Stimulated activated naive CD4-positive, alpha-beta T cell treated with Interleukin-2 at 50 U/mL for 16 hours (primary cell): Measurements from ENCODE around the gene TNFRSF12A.
A peak's percentile ranks its signal among the peaks of the same experiment; 100 is the strongest.
"Not testable (repeated sequence)": the region's sequence is repeated elsewhere in the genome, so short reads cannot be mapped to it uniquely, and the experiment has no call there.

ENCODE experiments used
- DNase-seq: peaks from one replicate; lab custom pipeline; 2025; lab: John Stamatoyannopoulos, UW

TNFRSF12A gene

GRCh38 chr16:3065742-3066439 is 45.7 kb downstream of the TNFRSF12A start:
- peak; percentile 37 for DNase-seq

DNA sequence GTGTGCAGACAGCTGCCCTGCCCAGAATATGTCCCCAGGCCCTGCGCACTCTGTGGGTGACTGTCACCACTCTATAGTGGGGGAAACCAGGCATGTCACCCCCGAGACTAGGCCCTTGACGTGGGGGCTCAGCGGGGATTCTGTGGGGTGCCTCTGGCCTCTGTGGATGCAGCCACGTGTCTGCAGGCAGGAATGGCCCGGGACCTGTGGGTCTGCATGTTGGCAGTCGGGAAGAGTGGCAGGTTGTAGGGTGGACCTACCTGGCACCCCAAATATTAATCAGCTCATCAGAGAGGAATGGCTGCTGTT is 46.2 kb downstream of the TNFRSF12A start:
- no peak for DNase-seq

DNA sequence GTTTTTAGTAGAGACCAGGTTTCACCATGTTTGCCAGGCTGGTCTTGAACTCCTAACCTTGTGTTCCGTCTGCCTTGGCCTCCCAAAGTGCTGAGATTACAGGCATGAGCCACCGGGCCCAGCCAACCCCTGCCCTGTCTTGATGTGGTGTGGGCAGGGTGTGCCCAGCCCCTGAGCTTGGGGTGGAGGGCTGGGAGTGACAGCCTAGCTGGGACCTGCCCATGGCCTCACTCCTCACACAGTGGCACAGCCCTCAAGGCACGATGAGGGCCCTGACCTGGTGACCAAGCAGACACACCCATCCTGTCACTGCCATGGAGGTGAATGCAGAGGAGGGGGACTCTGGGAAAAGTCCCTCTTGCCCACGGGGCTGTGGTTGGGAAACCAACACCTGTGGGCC is 48.3 kb downstream of the TNFRSF12A start:
- DNase-seq = no peak

DNA sequence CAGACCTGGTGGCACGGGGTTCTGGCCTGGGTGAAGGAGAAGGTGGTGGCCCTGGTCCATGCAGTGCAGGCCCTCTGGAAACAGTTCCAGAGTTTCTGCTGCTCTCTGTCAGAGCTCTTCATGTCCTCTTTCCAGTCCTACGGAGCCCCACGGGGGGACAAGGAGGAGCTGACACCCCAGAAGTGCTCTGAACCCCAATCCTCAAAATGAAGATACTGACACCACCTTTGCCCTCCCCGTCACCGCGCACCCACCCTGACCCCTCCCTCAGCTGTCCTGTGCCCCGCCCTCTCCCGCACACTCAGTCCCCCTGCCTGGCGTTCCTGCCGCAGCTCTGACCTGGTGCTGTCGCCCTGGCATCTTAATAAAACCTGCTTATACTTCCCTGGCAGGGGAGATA is 49.0 kb downstream of the TNFRSF12A start:
- not testable (repeated sequence) for DNase-seq

- DNase-seq = no peak
Measured at GRCh38 chr16:3070608-3071111, 50.5 kb downstream of the TNFRSF12A start.

DNA sequence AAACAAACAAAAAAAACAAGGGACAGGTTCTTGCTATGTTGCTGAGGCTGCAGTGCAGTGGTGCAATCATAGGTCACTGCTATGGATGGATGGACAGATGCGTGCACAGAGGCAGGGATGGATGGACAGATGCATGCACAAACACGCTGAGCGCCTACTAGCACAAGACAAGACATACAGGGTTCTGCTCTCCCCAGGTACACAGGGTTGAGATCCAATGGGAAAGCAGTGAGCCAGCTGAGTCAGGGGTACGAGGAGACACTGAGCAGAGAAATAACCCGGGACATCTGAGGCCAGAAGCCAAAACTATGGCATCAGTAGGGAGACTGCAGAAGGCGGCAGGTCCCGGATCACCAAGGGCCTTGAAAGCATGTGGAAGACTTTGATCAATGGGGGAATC is 51.5 kb downstream of the TNFRSF12A start:
- no peak for DNase-seq
